Stimulated activated CD4-positive, alpha-beta T cell treated with anti-CD3 and anti-CD28 coated beads, Interleukin-1b, Interleukin-23, amount 100 ng/mL, for 48 hours (primary cell): ENCODE measurements around the gene PPP2R3A.
A peak's percentile ranks its signal among the peaks of the same experiment; 100 is the strongest.
"Not testable (repeated sequence)": the region's sequence is repeated elsewhere in the genome, so short reads cannot be mapped to it uniquely, and the experiment has no call there.

Experiments used
- DNase-seq: peaks from one replicate; pipeline ENCODE4 v3.0.0-alpha.2; 2020

The PPP2R3A gene

GRCh38 chr3:135965506-135966270, at the start of gene PPP2R3A:
Gene PPP2R3A, plus strand, starts transcription at chr3:135965728. Its CDS starts 35,771 bp downstream, at chr3:136001499.
- peak; percentile 74 for DNase-seq

- DNase-seq, result no peak
Measured at GRCh38 chr3:135916310-135916709, 49.2 kb upstream of the PPP2R3A start.

GRCh38 chr3:135917076-135917475, 48.5 kb upstream of the PPP2R3A start:
- DNase-seq, result no peak

GRCh38 chr3:135917927-135918597, 47.5 kb upstream of the PPP2R3A start:
- DNase-seq, result no peak

GRCh38 chr3:135918600-135918999, 46.9 kb upstream of the PPP2R3A start:
- DNase-seq, result no peak

- DNase-seq, result no peak
Measured at GRCh38 chr3:135920275-135920674, 45.3 kb upstream of the PPP2R3A start.

- DNase-seq, result no peak
Measured at GRCh38 chr3:135922903-135923250, 42.7 kb upstream of the PPP2R3A start.

GRCh38 chr3:135924506-135924905, 41.0 kb upstream of the PPP2R3A start:
- no peak for DNase-seq

GRCh38 chr3:135926664-135927063, 38.9 kb upstream of the PPP2R3A start:
- DNase-seq, result no peak

- no peak for DNase-seq
Measured at GRCh38 chr3:135927155-135927554, 38.4 kb upstream of the PPP2R3A start.

GRCh38 chr3:135929670-135930069, 35.9 kb upstream of the PPP2R3A start:
- no peak for DNase-seq

GRCh38 chr3:135930255-135930654, 35.3 kb upstream of the PPP2R3A start:
- no peak for DNase-seq

- DNase-seq, result not testable (repeated sequence)
Measured at GRCh38 chr3:135935171-135935570, 30.4 kb upstream of the PPP2R3A start.

GRCh38 chr3:135937766-135938165, 27.8 kb upstream of the PPP2R3A start:
- DNase-seq, result not testable (repeated sequence)

- no peak for DNase-seq
Measured at GRCh38 chr3:135944831-135945230, 20.7 kb upstream of the PPP2R3A start.

- no peak for DNase-seq
Measured at GRCh38 chr3:135950941-135951340, 14.6 kb upstream of the PPP2R3A start.

GRCh38 chr3:135964160-135964955, 1.2 kb upstream of the PPP2R3A start:
- DNase-seq, result no peak

GRCh38 chr3:135965129-135965505, 411 bp upstream of the PPP2R3A start:
- no peak for DNase-seq

GRCh38 chr3:135966271-135966961, 888 bp downstream of the PPP2R3A start:
- no peak for DNase-seq

- DNase-seq, result no peak
Measured at GRCh38 chr3:135966962-135967274, 1.4 kb downstream of the PPP2R3A start.

- no peak for DNase-seq
Measured at GRCh38 chr3:135967867-135968266, 2.3 kb downstream of the PPP2R3A start.

GRCh38 chr3:135970506-135971116, 5.1 kb downstream of the PPP2R3A start:
- DNase-seq, result no peak

- no peak for DNase-seq
Measured at GRCh38 chr3:135973841-135974240, 8.3 kb downstream of the PPP2R3A start.
